ENCODE results near the gene USP5.
A peak's percentile ranks its signal among the peaks of the same experiment; 100 is the strongest.
"Not testable (repeated sequence)": the region's sequence is repeated elsewhere in the genome, so short reads cannot be mapped to it uniquely, and the experiment has no call there.

The USP5 gene

DNA sequence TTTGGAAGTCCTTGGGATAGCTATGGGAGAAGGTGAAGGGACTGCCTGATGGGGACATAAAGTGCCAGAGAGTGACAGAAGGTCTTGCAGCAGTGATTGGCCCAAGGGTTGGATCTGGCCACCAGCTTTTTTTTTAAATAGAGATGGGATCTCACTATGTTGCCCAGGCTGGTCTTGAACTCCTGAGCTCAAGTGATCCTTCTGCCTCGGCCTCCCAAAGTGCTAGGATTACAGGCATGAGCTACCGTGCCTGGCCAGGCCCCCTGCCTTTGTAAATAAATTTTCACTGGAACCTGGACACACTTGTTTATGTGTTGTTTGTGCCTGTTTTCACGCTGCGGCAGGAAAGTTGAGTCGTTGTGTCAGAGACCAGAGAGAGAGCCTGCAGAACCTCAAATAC is 13.4 kb downstream of the USP5 start:
- DNase-seq (ENCODE audit: low read depth, low spot score) = not testable (repeated sequence)

DNA sequence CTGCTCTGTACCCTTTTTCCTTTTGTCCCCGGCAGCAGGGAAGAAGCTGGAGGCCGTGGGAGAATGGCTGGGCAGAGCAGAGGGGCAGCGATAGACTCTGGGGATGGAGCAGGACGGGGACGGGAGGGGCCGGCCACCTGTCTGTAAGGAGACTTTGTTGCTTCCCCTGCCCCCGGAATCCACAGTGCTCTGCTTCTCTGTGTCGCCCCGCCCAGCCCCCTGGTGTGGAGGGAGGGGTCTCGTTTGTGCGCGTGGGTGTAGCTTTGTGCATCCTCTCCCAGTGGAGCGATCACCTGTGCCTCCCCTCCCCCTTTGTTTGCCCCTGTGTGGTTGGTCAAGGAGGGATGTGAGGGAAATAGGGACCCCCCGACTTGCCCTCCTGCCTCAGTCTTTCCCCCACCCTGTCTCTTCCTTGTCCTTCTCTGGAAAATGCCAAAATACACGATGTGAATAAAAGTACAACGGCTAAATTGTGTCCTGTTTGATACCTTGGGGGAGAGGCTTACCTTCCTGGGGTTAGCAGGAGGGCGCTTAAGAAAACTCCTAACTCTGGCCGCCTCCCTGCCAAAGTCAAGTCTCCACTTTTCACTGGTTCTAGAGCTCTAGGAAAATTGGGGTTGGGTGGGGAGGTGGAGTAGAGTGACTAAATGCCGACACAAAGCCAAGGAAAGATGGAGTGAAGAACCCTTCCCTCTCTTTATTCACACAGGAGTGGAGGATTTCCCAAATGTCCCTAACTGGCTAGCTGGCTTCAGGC is 14.4 kb downstream of the USP5 start:
- DNase-seq (ENCODE audit: low read depth, low spot score) = no peak

DNA sequence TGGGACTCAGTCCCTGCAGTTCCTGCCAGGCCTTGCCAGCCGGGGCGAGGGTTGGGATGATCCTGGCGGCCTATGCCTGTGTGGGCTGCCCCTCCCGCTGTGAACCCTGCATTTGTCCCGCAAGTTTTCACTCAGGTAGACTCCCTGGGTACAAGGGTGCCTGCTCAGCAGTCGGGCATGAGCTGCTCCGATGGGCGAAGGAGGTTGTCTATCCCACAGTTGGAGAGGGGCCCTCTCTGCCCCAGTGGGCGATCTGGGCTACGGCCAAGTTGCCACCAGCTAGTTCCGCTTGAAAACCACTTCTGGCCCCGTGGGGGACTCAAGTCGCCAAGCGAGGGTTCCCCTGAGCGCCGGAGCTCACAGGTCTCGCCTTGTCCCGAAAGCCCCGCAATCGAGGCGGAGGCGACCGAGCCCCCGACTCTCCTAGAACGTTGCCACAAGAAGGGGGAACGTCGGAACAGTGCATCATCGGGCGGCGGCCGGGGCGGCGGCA is 15.0 kb downstream of the USP5 start:
- DNase-seq (ENCODE audit: low read depth, low spot score) = no peak

DNA sequence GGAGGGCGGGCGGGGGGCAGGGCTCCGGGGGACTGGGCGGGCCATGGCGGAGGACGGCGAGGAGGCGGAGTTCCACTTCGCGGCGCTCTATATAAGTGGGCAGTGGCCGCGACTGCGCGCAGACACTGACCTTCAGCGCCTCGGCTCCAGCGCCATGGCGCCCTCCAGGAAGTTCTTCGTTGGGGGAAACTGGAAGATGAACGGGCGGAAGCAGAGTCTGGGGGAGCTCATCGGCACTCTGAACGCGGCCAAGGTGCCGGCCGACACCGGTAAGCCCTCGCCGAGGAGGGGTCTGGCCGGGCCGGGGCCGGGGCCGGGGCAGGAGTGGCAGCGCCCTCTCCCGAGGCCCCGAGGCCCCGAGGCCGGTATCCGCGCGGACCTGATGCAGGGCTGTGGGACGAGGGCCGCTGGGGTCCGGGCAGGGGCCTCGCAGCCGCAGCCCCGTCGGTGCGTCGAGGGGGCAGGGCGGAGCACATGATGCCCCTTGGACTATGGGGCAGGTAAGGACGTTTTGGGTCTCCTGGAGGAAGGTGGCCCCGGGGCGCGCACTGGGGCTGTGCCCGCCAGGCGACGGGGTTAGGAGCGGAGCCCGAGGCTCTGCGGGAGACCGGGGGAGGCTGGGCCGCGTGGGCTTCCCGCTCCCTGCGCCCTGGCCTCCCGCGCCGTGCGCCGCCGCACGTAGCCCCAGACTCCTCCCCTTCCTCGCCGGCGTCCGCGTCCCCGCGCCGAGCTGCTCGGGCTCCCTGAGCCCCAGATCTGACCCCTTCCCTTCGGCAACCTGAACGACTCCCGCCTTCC is 15.7 kb downstream of the USP5 start, which contains the start of gene TPI1:
Gene TPI1 (plus strand): TSS at position 119 of the 798 bp plus-strand sequence. CDS start 36 bp downstream, at position 155.
- DNase-seq (ENCODE audit: low read depth, low spot score) = peak; percentile 56

DNA sequence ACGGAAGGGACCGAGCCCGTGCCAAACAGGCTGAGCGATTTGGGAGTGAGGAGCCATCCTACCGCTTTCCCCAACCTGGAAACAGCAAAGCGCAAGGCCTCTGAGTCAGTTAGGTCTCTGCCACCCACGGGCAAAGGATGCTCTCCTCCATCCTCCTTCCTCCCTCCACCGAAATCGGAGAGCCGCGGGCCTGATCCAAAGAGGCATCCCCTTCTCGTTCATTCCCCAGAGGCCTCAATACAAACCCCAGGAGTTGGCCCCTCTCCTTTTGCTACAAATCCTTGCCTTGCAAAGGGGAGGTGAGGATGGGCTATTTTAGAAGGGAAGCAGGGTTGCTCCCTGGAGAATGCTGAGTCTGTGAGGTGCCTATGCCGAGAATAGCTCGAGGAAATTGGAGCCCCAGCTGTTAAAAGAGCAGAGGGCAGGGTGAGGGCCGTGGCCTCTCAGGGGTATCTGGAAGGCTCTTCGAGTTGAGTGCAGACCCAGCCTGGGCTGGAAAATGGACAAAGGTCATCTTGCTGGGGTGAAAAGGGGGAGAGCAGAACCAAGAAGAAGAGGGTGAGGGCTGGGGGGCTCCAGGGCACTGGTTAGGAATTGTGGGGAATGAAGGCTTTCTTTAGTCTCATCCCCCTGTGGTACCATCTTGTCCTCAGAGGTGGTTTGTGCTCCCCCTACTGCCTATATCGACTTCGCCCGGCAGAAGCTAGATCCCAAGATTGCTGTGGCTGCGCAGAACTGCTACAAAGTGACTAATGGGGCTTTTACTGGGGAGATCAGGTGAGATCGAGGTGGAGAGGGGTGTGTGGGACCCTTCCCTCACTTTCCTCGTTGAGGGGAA is 16.5 kb downstream of the USP5 start:
- DNase-seq (ENCODE audit: low read depth, low spot score) = peak; percentile 11

DNA sequence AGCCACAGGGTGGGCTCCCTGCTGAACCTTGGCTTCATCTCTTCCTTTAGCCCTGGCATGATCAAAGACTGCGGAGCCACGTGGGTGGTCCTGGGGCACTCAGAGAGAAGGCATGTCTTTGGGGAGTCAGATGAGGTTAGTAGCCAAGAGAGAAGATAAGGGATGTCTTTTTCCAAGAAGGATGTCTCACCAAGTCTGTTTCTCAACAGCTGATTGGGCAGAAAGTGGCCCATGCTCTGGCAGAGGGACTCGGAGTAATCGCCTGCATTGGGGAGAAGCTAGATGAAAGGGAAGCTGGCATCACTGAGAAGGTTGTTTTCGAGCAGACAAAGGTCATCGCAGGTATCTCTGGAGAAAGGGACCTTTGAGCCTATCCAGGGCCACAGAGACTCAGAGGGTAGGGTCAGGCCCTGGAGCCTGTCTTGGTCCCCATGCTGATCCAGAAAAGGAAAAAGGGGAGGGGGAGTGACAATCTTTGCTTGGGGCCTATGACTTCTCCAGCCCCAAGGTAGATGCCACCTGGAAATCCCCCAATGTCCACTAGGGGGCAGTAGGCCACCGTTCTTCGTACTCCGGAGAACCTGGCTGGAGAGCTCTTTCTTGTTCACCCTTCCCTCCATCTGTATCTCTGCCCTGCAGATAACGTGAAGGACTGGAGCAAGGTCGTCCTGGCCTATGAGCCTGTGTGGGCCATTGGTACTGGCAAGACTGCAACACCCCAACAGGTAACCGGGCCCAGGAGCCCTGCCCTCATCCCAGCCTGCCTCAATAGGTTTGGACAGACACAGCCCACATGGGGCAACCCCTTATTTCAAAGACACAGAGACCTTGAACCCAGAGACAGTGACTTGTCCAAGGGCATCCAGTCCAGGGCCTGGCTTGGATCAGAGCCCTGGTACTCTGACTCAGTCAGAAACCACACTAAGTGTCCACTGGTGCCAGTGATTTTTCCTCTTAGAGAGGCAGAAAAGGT is 17.4 kb downstream of the USP5 start:
- peak; percentile 73 for DNase-seq (ENCODE audit: low read depth, low spot score)

DNA sequence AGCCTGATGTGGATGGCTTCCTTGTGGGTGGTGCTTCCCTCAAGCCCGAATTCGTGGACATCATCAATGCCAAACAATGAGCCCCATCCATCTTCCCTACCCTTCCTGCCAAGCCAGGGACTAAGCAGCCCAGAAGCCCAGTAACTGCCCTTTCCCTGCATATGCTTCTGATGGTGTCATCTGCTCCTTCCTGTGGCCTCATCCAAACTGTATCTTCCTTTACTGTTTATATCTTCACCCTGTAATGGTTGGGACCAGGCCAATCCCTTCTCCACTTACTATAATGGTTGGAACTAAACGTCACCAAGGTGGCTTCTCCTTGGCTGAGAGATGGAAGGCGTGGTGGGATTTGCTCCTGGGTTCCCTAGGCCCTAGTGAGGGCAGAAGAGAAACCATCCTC is 18.4 kb downstream of the USP5 start:
- not testable (repeated sequence) for DNase-seq (ENCODE audit: low read depth, low spot score)

DNA sequence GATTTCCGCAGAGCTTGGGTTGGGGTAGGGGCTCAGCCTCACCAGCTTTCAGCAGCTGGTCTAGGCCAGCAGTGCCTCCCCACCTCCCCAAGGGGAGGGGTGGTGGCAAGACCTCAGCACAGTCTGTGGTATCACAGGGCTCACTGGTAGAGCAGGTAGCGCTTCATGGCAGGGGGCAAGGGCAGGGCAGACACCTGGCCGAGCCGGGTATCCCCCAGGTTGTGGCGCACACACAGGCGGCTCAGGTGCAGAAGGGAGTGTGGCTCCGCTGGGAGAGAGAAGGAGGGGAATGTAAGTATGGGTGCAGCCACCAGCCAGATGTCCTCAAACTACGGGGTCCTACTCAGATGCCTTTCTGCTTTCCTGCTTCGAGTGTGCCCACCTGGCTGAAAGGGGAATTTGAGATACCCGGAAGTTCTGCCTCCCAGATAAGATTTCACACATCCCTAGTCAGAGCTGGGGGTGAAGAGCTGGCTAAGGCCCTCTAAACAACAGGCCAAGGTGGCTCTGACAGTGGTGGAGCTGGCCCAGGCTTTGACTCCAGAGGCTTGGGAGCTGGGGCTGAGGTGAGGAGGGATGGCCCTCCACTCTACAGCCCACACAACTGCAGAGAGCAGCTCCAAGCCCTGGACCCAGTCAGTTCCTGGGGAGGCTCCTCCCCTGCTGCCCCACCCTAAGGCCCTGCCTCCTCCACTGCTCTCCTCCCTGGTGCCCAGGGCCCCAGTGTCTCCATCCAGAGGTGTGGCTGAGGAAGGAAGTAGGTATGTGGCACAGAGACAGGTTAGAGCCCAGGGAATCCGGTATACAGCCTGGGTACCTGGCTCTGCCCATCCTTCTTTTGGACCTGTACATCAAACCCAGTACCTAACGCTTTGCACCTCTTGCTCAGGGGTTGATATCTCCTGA is 19.4 kb downstream of the USP5 start:
- no peak for DNase-seq (ENCODE audit: low read depth, low spot score)

DNA sequence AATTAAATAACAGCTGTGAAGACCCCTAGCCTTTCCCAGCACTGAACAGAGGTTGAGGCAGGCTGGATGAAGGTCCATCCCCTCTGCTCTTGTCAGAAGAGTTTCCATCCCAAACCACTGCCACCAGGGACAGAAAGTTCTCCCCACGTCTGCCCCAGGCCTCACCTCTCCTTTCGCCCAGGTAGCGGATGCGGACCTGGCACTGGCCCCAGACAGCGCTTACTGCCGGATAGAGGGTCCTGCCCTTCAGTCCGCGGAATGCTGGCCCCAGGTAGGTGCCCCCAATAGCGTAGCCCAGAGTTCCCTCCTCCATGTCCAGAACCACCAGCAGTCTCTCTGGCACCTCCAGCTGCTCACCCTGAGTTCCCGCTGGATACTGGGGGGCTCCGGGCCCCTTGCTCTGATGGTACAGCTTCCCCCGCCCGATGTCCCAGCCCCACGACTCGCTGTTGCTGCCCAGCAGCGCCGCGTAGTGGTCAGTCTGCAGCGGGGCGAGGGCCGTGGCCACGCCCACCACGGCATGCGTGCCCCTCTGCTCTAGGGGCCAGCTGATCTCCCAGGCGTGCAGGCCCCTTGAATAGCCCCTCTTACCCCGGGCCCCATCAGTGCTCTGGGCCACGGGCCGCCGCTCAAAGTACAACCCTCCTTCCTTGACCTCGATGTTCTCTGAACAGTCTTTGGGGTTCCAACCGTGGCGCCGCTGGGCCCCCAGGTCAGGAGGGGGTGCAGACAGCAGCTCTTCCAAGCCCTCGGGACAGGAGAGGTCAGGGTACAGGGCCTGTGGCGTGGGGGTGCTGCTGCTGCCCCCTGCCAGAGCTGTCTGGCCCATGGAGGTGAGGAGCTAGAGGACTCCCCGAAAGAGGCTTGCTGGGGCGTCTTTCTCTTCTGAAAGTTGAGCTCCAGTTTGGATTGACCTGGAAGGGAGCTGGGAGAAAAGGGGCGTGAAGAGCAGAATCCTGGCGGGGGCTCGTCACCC is 20.4 kb downstream of the USP5 start:
- DNase-seq (ENCODE audit: low read depth, low spot score) = peak; percentile 67

DNA sequence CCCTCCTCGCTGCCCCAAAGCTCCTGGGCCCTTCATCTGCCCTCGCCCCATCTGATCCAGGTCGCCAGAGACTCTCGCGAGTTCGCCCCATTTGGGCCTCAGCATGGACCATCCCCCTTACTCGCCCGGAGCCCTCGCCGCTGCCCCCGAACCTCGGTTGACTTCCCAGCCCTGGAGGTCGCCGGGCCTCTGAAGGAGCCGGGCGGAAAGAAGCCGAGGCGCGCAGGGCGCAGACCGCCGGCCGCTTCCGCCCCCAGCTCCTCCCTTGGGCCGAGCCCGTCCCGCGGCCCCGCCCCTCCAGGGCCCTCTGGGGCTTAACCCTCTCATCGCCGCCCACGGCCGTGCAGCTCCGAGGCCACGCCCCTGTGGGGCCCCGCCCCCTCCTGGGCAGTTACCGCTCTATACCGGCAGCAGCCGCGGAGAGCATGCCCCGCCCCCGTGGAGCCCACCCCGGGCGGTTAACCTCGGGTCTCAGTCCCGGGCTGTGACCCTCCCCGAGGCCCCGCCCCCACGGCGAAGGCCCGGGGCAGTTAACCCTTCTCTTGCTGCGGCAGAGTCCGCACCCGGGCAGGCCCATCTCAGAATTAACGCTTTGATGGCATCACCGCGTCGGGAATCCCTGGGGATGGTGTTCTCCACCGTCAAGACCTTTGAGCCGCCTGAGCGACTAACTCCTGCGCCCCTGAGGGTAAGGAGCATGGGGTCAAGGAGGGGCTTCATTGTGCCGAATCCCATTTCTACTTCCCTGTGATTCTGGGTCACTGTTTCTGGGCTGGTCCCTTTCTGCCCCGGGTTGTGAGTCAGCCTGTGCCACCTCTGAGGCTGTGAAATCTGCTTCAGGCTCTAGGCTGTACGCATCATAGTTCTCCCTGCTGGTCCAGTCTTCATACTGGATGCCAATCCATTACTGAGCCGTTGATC is 21.4 kb downstream of the USP5 start, which contains the start of gene SPSB2:
Gene SPSB2 (minus strand): TSS at position 210 of the 921 bp plus-strand sequence. CDS start 402 bp downstream, outside the sequence.
- DNase-seq (ENCODE audit: low read depth, low spot score) = peak; percentile 99

DNA sequence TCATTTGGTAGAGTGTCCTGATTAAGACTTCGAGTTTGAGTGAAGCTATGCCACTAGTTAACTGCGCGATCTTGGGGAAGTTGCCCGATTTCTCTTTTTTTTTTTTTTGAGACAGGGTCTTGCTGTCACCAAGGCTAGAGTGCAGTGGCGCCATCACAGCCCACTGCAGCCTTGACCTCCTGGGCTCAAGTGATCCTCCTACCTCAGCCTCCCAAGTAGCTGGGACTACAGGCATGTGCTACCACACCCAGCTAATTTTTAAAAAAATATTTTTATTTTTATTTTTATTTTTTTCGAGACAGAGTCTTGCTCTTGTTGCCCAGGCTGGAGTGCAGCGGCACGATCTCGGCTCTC is 22.0 kb downstream of the USP5 start:
- DNase-seq (ENCODE audit: low read depth, low spot score) = not testable (repeated sequence)

DNA sequence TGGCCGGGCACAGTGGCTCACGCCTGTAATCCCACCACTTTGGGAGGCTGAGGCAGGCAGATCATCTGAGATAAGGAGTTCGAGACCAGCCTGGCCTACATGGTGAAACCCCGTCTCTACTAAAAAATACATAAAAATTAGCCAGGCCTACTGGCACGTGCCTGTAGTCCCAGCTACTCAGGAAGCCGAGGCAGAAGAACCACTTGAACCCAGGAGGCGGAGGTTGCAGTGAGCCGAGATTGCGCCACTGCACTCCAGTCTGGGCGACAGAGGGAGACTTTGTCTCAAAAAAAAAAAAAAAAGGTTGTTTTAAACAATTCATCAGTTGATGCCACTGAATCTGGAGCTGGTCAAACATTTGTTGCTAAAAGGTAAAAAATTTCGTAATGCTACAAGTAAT is 27.9 kb downstream of the USP5 start:
- DNase-seq (ENCODE audit: low read depth, low spot score) = not testable (repeated sequence)

DNA sequence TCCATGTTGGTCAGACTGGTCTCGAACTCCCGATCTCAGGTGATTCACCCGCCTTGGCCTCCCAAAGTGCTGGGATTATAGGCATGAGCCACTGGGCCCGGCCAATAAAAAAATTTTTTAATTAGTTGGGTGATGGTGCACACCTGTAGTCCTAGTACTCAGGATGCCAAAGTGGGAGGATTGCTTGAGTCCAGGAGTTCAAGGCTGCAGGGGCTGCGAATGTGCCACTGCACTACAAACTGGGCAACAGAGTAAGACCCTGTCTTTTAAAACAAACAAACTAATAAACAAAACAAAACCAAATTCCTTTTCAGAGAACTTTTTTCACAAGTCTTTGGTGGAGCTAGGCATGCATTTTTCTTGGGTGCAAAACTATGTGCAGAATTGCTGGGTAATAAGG is 31.3 kb downstream of the USP5 start:
- no peak for DNase-seq (ENCODE audit: low read depth, low spot score)

DNA sequence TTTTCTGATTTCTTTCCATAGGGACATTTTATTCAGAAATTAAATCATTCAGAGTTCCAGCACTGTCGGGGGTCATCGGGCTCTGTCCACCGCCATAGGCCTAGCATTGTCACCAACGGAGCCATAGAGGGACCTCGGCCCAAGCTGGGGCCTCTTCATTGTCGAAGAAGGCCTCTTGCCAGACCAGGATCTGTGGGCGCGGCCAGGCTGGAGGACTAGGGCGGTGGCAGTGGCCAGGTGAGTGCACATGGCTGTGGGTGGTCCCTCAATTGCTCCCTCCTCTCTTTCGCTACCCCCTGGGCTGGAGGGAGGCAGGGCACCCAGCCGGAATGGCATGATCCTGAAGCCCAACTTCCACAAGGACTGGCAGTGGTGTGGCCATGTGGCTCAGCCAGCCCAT is 31.7 kb downstream of the USP5 start:
- DNase-seq (ENCODE audit: low read depth, low spot score) = no peak

DNA sequence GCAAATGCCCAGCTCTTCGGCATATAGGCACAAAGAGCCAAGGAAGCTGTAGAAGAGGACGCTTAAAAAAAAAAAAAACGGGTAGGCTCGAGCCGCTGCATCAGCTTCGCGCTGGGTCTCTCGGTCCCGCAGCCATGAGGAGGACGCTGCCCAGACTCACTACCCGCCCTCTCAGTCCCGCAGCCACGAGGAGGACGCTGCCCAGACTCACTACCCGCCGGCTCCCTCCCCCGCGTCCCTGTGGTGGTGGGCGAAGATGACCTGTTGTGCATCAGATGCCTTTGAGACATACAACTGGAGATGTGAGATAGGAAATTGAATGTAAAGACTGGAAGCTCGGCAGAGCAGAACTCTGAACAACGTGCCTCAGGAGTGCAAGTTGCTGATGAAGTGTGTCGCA is 32.6 kb downstream of the USP5 start:
- no peak for DNase-seq (ENCODE audit: low read depth, low spot score)

DNA sequence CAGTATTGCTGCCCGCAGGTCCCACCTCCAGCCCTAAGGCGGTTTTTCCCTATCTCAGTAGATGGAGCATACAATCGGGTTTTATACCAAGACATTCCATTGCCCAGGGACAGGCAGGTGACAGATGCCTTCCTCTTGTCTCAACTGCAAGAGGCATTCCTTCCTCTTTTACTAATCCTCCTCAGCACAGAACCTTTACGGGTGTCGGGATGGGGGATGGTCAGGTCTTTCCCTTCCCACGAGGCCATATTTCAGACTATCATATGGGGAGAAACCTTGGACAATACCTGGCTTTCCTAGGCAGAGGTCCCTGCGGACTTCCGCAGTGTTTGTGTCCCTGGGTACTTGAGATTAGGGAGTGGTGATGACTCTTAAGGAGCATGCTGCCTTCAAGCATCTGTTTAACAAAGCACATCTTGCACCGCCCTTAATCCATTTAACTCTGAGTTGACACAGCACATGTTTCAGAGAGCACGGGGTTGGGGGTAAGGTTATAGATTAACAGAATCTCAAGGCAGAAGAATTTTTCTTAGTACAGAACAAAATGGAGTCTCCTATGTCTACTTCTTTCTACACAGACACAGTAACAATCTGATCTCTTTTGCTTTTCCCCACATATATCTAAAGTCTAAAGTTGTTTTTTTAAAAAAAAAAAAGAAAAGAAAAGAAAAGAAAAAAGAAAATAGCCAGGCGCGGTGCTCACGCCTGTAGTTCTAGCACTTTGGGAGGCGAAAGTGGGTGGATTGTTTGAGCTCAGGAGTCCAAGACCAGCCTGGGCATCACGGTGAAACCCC is 34.5 kb downstream of the USP5 start:
- DNase-seq (ENCODE audit: low read depth, low spot score) = not testable (repeated sequence)

Data from activated naive CD8-positive, alpha-beta T cell treated with anti-CD3 and anti-CD28 coated beads, Interleukin-2, amount 50 U/mL, for 16 hours (primary cell).